ENCODE results near the gene NTNG2.

The NTNG2 gene

DNA sequence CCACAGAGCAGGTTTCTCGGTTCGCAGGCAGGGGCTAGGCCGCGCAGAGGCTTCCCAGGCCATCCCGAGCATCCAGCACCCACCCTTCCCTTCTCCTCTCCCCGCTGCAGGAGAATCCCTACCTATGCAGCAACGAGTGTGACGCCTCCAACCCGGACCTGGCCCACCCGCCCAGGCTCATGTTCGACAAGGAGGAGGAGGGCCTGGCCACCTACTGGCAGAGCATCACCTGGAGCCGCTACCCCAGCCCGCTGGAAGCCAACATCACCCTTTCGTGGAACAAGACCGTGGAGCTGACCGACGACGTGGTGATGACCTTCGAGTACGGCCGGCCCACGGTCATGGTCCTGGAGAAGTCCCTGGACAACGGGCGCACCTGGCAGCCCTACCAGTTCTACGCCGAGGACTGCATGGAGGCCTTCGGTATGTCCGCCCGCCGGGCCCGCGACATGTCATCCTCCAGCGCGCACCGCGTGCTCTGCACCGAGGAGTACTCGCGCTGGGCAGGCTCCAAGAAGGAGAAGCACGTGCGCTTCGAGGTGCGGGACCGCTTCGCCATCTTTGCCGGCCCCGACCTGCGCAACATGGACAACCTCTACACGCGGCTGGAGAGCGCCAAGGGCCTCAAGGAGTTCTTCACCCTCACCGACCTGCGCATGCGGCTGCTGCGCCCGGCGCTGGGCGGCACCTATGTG is 36.1 kb downstream of the NTNG2 start:
- no peak for DNase-seq (ENCODE audit: insufficient read length, low spot score)
- TF ChIP-seq POLR2A (IDR thresholded peaks at IDR 0.05; ENCODE audit: low read depth, low read length) (no peak), SPI1 (IDR thresholded peaks at IDR 0.05; ENCODE audit: low read depth, low read length) (no peak), PAX5 (IDR thresholded peaks at IDR 0.05; ENCODE audit: insufficient read depth, low read length, severe bottlenecking) (no peak), POU2F2 (IDR thresholded peaks at IDR 0.05; ENCODE audit: low read depth, low read length) (no peak), POLR2AphosphoS5 (IDR thresholded peaks at IDR 0.05; ENCODE audit: low read depth, low read length) (no peak), TAF1 (IDR thresholded peaks at IDR 0.05; ENCODE audit: low read depth, low read length) (no peak)
- no peak for FAIRE-seq

DNA sequence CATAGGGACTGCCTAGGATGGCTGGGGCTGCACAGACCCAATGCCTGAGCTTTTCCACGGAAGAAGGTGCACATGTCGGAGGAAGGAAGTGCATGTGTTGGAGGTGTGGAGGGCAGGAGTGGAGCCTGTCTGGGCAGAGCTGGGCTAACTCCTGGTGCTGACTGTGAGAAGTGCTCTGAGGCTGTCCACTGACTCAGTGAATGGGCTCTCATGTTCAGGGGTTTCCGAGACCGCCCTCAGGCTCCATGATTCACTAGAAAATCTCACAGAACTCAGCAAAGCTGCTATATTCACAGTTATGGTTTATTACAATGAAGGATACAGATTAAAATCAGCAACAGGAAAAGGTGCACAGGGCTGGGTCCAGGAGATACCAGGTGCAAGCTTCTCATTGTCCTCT is 37.2 kb downstream of the NTNG2 start:
- no peak for FAIRE-seq
- TF ChIP-seq PAX5 (IDR thresholded peaks at IDR 0.05; ENCODE audit: insufficient read depth, low read length, severe bottlenecking) (no peak), POLR2A (IDR thresholded peaks at IDR 0.05; ENCODE audit: low read depth, low read length) (no peak), TAF1 (IDR thresholded peaks at IDR 0.05; ENCODE audit: low read depth, low read length) (no peak), POU2F2 (IDR thresholded peaks at IDR 0.05; ENCODE audit: low read depth, low read length) (no peak), POLR2AphosphoS5 (IDR thresholded peaks at IDR 0.05; ENCODE audit: low read depth, low read length) (no peak), SPI1 (IDR thresholded peaks at IDR 0.05; ENCODE audit: low read depth, low read length) (no peak)

DNA sequence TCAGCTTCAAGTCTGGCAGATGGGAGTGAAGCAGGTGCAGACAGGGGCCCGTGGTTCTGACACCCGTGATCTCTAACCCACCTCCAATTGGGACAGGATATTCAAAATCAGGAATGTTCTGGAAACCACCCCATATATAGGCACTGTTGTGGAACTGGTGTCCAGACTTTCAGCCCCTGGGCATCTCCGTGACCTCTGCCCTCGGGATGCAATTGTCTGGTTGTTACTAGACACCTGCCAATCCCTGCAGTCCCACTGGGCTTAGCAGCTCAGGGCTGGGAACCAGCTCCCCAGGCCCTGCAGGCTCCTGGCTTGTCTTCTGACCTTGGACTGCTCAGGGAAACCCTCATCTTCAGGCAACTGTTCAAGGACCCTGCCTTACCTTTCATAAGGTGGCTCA is 38.8 kb downstream of the NTNG2 start:
- TF ChIP-seq POLR2A (IDR thresholded peaks at IDR 0.05; ENCODE audit: low read depth, low read length) (no peak), SPI1 (IDR thresholded peaks at IDR 0.05; ENCODE audit: low read depth, low read length) (no peak), POLR2AphosphoS5 (IDR thresholded peaks at IDR 0.05; ENCODE audit: low read depth, low read length) (no peak), POU2F2 (IDR thresholded peaks at IDR 0.05; ENCODE audit: low read depth, low read length) (no peak), PAX5 (IDR thresholded peaks at IDR 0.05; ENCODE audit: insufficient read depth, low read length, severe bottlenecking) (no peak)
- no peak for DNase-seq (ENCODE audit: insufficient read length, low spot score)
- no peak for FAIRE-seq

More for the DNA sequence above, 37.2 kb downstream of the NTNG2 start:
- DNase-seq (ENCODE audit: insufficient read length, low spot score): no peak

DNA sequence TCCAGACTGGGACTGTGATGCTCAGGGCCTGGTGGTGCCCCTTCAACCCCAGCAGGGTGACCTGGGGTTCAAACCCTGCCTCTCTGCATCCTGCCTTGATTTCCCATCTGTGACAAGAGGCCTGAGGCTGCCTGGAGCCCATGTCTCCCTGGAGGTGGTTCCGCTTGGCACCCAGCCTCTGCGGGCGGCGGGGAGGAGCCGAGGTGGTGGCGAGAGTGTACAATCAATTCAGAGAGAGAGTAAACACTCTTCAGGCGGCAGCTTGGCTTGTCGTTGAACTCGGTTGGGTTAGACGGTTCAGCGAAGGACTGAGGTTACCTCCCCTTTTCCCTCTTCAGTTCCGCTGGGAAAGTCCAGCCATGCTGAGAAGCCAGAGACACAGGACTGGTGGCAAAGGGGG is 39.3 kb downstream of the NTNG2 start:
- no peak for TF ChIP-seq POLR2A (IDR thresholded peaks at IDR 0.05; ENCODE audit: low read depth, low read length)
- no peak for FAIRE-seq
- DNase-seq (ENCODE audit: insufficient read length, low spot score): no peak

DNA sequence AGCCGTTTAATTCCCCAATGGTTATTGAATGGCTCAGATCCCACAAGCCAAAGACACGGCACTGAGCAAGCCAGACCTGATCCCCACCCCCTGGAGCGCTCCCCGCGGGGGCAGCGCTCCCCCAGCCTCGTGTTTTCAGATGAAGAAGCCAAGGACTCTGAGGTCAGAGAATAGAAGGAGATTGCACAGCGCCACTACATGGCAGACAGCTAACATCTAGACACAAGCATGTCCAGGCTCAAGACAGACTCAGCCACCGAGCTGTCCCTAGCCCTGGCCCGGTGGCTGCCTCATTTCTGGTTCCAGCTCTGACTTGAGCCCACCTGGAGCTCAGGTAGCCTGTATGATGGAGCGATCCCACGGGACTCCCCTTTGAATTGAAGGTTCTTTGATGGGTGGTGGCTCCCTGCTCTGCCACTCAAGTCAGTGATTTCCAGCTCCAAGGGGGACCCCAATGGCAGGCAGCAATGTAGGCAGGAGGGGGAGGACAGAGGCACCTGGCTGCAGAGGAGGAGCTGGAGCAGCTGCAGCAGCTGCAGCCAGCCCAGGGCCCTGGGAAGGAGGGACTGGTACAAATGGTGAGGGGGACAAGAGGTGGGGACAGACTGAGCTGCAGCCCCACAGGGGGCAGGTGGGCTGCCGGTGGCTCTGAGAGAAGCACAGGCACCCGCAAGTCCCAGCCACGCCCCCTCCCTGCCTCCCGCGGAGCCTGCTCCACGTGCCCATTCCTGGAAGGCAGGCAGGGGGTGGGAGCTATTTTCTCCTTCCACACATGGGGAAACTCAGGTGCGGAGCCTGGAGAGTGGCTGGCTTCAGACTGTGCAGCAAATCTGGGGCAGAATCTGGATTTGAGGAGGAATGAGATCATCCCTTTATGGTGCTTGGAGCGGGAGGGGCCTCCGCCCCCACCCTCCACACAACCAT is 40.2 kb downstream of the NTNG2 start:
- no peak for DNase-seq (ENCODE audit: insufficient read length, low spot score)
- TF ChIP-seq PAX5 (IDR thresholded peaks at IDR 0.05; ENCODE audit: insufficient read depth, low read length, severe bottlenecking): no peak
- TF ChIP-seq POLR2AphosphoS5 (IDR thresholded peaks at IDR 0.05; ENCODE audit: low read depth, low read length): no peak
- TF ChIP-seq POU2F2 (IDR thresholded peaks at IDR 0.05; ENCODE audit: low read depth, low read length): no peak
- TF ChIP-seq SPI1 (IDR thresholded peaks at IDR 0.05; ENCODE audit: low read depth, low read length): no peak
- no peak for TF ChIP-seq POLR2A (IDR thresholded peaks at IDR 0.05; ENCODE audit: low read depth, low read length)
- TF ChIP-seq TAF1 (IDR thresholded peaks at IDR 0.05; ENCODE audit: low read depth, low read length): no peak
- FAIRE-seq: no peak

DNA sequence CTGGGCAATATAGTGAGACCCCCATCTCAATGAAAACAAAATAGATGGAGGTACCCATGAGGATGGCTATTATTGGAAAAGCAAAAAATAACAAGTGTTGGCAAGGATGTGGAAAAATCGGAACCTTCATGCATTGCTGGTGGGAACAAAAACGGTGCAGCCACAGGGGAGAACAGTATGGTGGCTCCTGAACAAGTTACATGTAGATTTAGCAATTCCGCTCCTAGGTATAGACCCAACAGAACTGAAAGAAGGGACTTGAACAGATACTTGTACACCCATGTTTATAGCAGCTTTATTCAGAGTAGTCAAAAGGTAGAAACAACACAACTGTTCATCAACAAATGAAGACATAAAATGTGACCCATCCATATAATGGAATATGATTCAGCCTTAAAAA is 43.0 kb downstream of the NTNG2 start:
- DNase-seq (ENCODE audit: insufficient read length, low spot score) (no peak), FAIRE-seq (no peak)
- TF ChIP-seq POLR2AphosphoS5 (IDR thresholded peaks at IDR 0.05; ENCODE audit: low read depth, low read length) (no peak), POU2F2 (IDR thresholded peaks at IDR 0.05; ENCODE audit: low read depth, low read length) (no peak), SPI1 (IDR thresholded peaks at IDR 0.05; ENCODE audit: low read depth, low read length) (no peak), TAF1 (IDR thresholded peaks at IDR 0.05; ENCODE audit: low read depth, low read length) (no peak), POLR2A (IDR thresholded peaks at IDR 0.05; ENCODE audit: low read depth, low read length) (no peak), PAX5 (IDR thresholded peaks at IDR 0.05; ENCODE audit: insufficient read depth, low read length, severe bottlenecking) (no peak)

DNA sequence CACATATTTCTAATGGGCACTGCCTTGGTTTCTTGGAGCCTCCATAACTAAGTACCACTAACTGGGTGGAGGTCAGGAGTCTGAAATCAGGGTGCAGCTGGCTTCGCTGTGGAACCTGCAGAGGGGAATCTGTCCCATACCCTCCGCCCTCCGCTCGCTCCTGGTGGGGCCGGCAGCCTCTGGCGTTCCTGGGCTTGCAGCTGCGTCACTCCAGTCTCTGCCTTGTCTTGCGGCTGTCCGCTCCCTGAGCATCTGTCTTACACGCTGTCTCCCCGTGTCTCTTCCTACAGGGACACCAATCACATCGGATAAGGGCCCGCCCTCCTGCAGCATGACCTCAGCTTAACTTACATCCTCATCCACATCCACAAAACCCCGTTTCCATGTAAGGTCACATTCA is 45.4 kb downstream of the NTNG2 start:
- TF ChIP-seq POLR2AphosphoS5 (IDR thresholded peaks at IDR 0.05; ENCODE audit: low read depth, low read length) (no peak), TAF1 (IDR thresholded peaks at IDR 0.05; ENCODE audit: low read depth, low read length) (no peak), PAX5 (IDR thresholded peaks at IDR 0.05; ENCODE audit: insufficient read depth, low read length, severe bottlenecking) (no peak), POLR2A (IDR thresholded peaks at IDR 0.05; ENCODE audit: low read depth, low read length) (no peak), SPI1 (IDR thresholded peaks at IDR 0.05; ENCODE audit: low read depth, low read length) (no peak), POU2F2 (IDR thresholded peaks at IDR 0.05; ENCODE audit: low read depth, low read length) (no peak)
- no peak for DNase-seq (ENCODE audit: insufficient read length, low spot score)
- no peak for FAIRE-seq

DNA sequence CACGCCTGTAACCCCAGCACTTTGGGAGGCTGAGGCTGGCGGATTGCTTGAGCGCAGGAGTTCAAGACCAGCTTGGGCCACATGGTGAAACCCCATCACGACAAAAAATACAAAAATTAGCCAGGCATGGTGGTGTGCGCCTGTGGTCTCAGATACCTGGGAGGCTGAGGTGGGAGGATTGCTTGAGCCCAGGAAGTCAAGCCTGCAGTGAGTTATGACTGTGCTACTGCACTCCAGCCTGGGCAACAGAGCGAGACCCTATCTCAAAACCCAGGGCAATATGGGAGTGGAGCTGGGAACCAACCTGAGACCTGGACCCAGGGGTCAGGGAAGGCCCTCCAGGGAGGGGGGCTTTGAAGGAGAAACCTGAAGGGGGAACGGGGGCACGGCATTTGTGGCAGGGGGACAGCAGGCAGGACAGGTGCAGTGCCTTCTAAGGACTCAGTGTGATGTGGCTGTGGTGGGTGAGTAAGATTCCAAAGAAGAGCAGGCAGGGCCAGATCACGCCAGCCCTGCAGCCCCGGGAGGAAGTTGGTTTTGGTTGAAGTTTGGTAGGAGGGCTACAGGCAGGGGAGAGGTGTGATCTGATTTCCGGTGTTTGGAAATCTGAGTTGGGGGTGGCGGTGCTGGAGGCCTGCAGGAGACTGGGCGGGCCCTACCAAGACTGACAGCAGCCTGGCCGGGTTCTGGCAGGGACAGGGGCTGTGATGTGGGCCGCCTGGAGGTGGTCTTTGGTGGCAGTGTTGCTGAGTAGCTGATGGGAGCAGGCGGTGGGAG is 46.2 kb downstream of the NTNG2 start:
- DNase-seq (ENCODE audit: insufficient read length, low spot score): no peak
- no peak for FAIRE-seq
- TF ChIP-seq SPI1 (IDR thresholded peaks at IDR 0.05; ENCODE audit: low read depth, low read length): no peak
- no peak for TF ChIP-seq POLR2AphosphoS5 (IDR thresholded peaks at IDR 0.05; ENCODE audit: low read depth, low read length)
- no peak for TF ChIP-seq POLR2A (IDR thresholded peaks at IDR 0.05; ENCODE audit: low read depth, low read length)
- no peak for TF ChIP-seq TAF1 (IDR thresholded peaks at IDR 0.05; ENCODE audit: low read depth, low read length)
- no peak for TF ChIP-seq PAX5 (IDR thresholded peaks at IDR 0.05; ENCODE audit: insufficient read depth, low read length, severe bottlenecking)
- TF ChIP-seq POU2F2 (IDR thresholded peaks at IDR 0.05; ENCODE audit: low read depth, low read length): no peak

DNA sequence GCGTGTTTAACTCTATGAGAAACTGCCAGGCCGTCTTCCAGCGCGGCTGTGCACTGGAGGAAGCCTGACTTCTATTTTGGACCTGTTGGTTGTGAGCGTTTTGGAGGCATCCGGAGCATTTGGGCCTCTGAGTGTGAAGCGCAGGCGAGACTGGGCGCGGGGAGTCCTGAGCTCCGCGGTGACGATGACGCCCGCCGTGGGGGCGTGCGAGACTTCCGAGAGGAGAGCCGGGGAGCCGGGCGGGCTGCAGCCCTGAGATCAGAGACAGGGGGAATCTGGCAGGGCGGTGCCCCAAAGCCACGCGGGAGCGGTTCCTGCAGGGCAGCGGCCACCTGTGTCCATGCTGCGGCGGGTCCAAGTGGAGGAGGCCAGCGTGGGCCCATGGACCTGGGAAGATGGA is 47.4 kb downstream of the NTNG2 start:
- no peak for DNase-seq (ENCODE audit: insufficient read length, low spot score)
- FAIRE-seq: no peak
- no peak for TF ChIP-seq SPI1 (IDR thresholded peaks at IDR 0.05; ENCODE audit: low read depth, low read length)
- no peak for TF ChIP-seq POU2F2 (IDR thresholded peaks at IDR 0.05; ENCODE audit: low read depth, low read length)
- TF ChIP-seq POLR2A (IDR thresholded peaks at IDR 0.05; ENCODE audit: low read depth, low read length): no peak
- no peak for TF ChIP-seq PAX5 (IDR thresholded peaks at IDR 0.05; ENCODE audit: insufficient read depth, low read length, severe bottlenecking)
- TF ChIP-seq TAF1 (IDR thresholded peaks at IDR 0.05; ENCODE audit: low read depth, low read length): no peak
- TF ChIP-seq POLR2AphosphoS5 (IDR thresholded peaks at IDR 0.05; ENCODE audit: low read depth, low read length): no peak

All from GM12891 (cell line).